Coronary artery (tissue), 2 donors: ENCODE measurements around the gene SPINDOC.
A peak's percentile ranks its signal among the peaks of the same experiment; 100 is the strongest.

Experiments used
- DNase-seq: peaks from one replicate; pipeline ENCODE4 v3.0.0-alpha.2; 2017; ENCODE audit warnings: low spot score
- H3K27ac ChIP-seq, 2 donors: fragments of 200-600 bp; sonication (generic); one replicate each; pipeline ENCODE4 v1.5.1; 2016 to 2019
- H3K4me3 ChIP-seq: fragments of 200-600 bp; sonication (generic); 2 replicates; pipeline ENCODE4 v1.5.1; 2016; ENCODE audit warnings: mild to moderate bottlenecking, moderate library complexity
- CTCF ChIP-seq: fragments of 200-600 bp; sonication (generic); IDR thresholded peaks from one replicate; pipeline ENCODE4 v1.5.1; 2019; ENCODE audit warnings: antibody characterized with exemption

SPINDOC gene

GRCh38 chr11:63869683-63870082 is 56.4 kb downstream of the SPINDOC start:
- DNase-seq, result no peak
- no peak overlapping the region for H3K4me3 ChIP-seq
- TF ChIP-seq CTCF, result no peak
- H3K27ac ChIP-seq, result peak overlapping the region in 1 of 2 donors; percentile 29

GRCh38 chr11:63870351-63871140 is 57.3 kb downstream of the SPINDOC start:
- H3K4me3 ChIP-seq, result no peak overlapping the region
- DNase-seq, result no peak
- H3K27ac ChIP-seq, result peak overlapping the region in 1 of 2 donors; percentile 29
- no peak for TF ChIP-seq CTCF

GRCh38 chr11:63871962-63872799 is 58.9 kb downstream of the SPINDOC start:
- Histone ChIP-seq H3K4me3 (no peak overlapping the region), H3K27ac (peak overlapping the region; percentile 20 to 65)
- DNase-seq, result peak; percentile 92
- no peak for TF ChIP-seq CTCF

GRCh38 chr11:63872800-63873197 is 59.5 kb downstream of the SPINDOC start:
- no peak overlapping the region for H3K4me3 ChIP-seq

GRCh38 chr11:63873311-63873710 is 60.1 kb downstream of the SPINDOC start:
- no peak for DNase-seq
- no peak overlapping the region for H3K4me3 ChIP-seq
- TF ChIP-seq CTCF, result no peak
- peak overlapping the region in 1 of 2 donors; percentile 65 for H3K27ac ChIP-seq

More at GRCh38 chr11:63872800-63873197, 59.5 kb downstream of the SPINDOC start:
- peak overlapping the region in 1 of 2 donors; percentile 65 for H3K27ac ChIP-seq
- no peak for DNase-seq
- TF ChIP-seq CTCF, result no peak

GRCh38 chr11:63874511-63874910 is 61.3 kb downstream of the SPINDOC start:
- Histone ChIP-seq H3K27ac (peak overlapping the region in 1 of 2 donors; percentile 11), H3K4me3 (no peak overlapping the region)
- no peak for DNase-seq
- TF ChIP-seq CTCF, result no peak
